GM10847 (cell line): ENCODE data around the gene TADA1.

ENCODE experiments used
- POLR2A ChIP-seq: IDR thresholded peaks from 2 replicates; pipeline ENCODE4 v1.6.1; 2011; ENCODE audit not compliant: insufficient read length; ENCODE audit errors: extremely low read depth

TADA1 gene

DNA sequence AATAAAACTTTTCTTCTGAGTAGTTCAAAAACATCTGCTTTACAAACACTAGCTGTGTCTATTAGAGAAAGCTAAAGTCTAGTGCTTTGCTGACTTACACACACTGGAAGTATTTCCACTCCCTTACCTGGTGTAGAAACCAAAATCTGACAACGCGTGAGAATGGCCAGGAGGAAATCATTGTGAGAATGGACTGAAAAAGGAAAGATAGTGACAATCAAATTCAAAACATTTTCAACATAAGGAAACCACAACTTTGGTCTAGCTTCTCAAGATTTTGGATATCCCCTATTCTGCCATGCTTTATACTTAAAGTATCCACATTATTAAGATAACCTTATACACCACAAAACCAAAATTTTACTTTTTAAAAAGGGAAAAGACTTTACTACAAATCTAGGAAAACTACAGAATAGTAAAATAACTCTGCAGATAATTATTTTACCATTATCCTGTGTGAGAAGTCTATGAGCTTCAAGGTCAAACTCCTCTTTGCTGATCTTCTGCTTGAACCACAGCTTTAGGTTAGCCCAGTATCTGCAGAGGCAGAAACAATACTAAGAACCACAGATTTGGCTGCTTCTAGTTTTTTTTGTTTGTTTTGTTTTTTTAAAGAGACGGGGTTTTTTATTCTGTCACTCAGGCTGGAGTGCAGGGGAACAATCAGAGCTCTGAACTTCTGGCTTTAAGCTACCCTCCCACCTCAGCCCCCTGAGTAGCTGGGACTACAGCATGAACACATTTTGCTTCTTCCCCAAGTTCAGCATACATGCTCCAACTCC lies 6.6 kb downstream of the TADA1 start:
- no peak for TF ChIP-seq POLR2A

DNA sequence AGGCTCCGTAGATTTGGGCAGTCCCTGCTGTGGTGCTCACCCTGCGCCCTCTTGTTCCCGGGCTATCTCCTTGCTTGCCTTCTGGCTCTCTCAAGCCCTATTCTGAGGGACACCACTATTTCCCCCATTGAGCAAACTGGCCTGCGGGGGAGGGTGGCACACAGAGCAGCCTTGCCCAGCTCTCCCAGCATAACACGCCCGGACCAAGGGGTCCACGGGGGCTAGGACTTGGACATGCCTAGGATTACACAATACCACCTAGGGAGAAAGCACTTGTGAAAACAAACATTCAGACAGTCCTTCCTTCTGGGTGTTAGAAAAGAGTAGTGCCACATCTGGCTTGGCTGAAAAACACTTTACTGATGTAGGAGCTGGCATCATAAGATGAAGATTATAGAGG lies 7.4 kb downstream of the TADA1 start:
- TF ChIP-seq POLR2A = no peak

DNA sequence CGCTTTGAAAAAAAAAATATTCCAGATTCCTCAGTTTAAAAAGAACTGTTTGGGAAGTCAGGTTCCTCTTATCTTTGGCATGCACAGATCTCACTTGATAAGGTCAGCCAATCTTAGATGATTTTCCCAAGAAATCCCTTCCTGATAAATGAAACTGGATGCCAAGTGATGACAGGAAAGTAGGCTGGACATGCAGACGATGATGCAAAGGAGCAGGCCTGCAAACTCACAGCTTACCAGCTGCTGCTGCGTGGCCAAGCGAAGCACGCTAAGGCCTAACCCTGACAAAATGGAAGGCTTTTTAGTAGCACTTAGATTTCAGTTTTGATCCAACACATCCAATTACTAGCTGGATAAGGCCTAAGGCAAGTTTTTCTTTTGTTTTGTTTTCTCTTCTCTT lies 10.1 kb downstream of the TADA1 start:
- TF ChIP-seq POLR2A = no peak

DNA sequence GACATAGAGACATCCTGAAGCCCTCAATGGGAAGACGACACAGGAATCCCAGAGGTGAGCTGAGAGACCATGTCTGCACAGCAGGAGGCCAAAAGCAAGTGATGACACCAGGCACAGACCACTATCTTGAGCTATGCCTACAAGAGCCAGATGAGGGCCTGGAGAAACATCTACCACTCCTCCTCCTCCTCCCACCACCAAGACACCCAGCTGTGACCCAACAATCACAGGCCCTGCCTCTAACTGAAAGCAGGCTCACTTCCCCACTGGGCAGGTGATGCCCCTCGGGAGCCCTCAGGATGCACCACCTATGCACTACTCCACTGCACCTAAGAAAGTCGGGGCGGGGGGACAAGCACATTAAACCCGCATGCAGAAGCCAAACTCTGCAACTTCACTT lies 16.5 kb downstream of the TADA1 start:
- TF ChIP-seq POLR2A = no peak

DNA sequence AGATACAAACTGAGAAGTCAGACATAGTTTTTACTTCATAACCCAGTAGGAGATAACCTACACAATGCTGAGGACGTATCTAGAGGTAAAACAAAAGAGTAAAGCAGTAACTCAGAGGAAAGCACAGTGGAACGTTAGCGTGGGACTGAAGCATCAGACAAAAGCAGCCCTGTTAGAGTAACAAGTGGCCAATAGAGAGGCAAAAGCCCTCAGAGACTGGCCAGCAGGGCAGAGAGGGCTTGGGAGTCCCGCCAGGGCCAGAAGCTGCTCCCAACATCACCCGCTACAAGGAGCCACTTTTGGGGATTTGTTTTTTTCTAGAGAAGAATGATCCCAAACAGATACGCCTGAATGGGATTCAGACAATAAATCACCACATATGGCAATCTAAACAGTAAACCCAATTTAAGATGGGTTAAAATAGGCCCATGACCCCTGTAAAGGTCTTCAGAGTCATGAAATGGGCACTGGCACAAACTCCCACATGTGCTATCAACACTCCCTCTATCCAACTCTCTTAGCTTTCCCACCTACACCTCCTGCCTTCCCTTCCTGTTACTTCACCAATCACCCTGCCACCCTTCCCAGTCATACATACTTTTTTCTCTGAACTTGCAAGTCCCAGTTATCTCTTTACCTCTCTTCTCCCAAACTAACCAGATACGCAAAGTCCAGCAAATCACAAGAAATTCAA lies 17.2 kb downstream of the TADA1 start:
- TF ChIP-seq POLR2A = no peak

DNA sequence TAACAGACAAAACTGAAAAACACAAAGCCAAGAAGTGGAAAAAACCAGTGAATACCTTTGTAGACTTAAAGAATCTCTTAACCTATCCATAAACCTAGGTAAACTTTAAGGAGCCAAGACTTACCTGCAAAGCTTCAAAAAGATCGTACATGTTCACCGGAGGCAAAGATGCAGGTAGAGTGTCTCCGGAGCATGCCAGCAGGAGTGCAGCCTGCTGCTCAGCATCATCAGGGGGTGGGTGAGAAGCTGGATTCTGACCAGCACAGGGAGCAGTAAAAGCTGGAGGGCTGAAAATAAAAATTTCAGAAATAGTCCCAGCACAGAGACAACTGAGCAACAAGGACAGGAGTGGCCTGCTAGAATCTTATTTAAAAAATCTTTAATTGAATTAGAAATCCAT lies 18.1 kb downstream of the TADA1 start:
- no peak for TF ChIP-seq POLR2A

DNA sequence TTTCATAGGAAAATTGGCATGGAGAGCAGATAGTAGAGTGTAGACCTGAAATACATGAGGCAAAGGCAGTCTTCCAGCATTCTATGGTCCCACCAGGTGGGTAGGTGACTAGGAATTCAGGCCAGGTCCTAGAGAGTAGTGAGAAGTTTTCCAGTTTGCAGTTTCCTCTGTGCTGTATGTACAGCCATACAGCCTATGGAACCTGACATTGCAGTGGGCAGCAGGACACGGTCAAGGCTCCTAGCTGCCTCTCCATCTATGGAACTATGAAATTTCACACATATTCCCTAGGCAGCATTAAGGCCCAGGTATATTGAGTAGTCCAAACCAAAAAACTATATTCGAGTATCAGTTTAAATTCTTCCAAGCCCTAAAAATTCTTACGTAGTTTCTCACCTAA lies 20.5 kb downstream of the TADA1 start:
- TF ChIP-seq POLR2A = no peak

DNA sequence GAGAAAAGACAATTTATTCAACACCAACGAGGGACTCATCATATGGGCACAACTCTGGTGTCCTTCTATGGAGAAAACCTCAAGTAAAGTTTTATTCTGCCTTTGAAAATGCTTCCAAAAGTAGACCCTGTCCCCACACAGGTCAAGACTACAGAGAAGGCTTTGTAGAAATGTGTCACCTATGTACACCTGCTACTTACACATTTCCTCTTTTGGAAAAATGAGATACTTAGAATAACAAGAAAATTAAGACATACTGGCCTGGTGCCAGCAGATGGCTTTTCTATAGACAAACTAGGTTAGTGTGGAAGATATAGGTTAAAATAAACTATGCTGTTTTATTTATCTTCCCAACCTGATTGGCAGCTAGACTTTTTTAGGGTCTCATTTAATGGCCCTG lies 23.1 kb downstream of the TADA1 start:
- TF ChIP-seq POLR2A = no peak

DNA sequence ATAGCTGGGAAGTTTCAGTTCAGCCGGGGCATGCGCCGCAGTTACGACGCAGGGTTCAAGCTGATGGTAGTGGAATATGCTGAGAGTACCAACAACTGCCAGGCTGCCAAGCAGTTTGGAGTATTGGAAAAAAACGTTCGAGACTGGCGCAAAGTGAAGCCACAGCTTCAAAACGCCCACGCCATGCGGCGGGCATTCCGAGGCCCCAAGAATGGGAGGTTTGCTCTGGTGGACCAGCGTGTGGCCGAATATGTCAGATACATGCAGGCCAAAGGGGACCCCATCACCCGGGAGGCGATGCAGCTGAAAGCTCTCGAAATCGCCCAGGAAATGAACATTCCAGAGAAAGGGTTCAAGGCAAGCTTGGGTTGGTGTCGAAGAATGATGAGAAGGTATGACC lies 26.9 kb downstream of the TADA1 start:
- TF ChIP-seq POLR2A = no peak

DNA sequence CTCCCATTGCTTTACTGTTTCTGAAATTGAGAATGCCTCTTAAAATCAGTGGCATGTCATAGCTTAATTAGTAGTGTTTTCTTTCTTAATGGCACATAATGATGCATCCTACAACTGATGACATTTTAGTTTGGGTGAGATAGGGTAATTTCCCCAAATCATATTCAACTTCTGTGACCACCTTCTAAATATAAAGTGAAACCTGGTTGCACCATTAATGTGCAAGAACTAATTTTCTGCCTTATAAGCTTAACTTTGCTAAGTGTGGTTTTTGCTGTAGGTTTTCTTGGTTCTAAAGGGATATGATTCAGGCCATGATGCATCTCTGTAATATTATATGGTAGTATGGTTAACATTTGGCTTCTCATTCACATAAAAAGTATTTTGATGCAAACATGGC lies 27.9 kb downstream of the TADA1 start:
- no peak for TF ChIP-seq POLR2A

DNA sequence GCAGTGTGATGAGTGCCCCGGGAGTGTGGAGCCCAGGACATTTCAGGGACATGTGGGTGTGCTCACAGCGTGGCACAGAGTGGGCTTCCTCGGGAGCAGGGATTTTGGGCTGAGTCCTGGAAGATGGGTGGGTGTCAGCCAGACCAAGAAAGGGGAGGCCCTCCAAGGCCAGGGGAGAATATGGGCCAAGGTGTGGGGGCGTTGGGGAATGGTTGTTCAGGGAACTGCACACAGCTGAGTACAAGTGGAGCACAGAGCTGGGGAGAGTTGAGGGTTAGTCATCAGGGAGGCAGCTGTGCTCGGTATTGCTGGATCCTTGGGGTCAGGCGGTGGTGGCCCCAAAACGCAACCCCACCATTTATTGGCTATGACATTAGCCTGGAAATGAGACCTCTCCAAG lies 31.3 kb downstream of the TADA1 start:
- TF ChIP-seq POLR2A = no peak

DNA sequence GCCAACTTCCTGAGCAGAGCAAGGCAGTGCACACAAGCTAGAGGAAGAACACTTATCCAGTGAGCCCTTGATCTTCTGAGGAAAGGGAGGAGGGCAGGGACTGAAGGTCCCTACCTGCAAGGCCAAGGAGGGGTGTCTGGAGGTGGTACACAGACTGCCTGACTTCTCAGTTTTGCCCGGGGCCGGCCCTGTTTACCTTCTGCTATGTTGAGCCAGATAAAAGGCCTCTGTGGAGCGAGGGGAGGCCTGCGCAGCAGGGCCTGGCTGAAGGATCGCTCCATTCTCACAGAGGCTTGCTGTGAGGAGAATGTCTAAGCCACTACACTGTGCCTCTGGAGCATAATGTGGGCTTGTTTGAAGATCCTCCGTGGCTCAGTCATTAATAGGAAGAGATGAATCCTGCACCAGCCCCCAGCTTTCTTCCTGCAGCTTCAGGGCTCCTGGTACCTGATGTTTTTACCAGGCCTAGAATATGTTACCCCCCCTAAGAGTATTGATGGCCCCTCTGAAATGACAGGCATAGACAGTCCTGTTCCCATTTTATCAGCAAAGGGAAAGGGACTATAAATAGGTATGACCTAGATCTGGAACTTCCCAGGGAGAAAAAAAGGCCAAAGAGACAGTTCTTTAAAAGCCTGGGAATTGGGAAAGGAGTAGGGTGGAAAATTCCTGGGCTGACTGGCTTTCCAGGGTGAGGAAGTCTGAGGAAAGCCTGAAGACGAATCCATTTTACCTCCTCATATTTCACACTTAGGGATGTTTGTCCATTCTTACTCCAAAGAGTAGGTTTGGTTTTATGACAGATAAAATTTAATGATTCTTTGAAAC lies 32.1 kb downstream of the TADA1 start:
- TF ChIP-seq POLR2A = no peak

DNA sequence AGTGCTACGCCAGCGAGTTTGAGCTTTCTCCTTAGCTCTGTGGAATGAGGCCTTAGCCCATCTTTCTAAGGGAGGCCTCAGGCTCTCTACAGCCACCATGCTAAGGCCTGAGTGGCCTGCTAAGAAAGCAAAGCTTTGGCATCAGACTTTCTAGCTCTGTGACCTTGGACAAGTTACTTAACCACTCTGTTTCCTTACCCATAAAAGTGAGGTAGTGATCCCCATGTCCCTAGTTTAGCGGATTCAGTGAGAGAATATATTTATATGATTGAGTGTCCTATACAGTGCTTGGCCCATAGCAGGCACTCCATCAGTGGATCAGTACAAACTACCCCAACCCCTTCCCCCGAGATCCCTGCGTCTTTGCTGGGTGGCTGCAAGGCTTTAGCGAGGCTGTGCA lies 32.7 kb downstream of the TADA1 start:
- no peak for TF ChIP-seq POLR2A

DNA sequence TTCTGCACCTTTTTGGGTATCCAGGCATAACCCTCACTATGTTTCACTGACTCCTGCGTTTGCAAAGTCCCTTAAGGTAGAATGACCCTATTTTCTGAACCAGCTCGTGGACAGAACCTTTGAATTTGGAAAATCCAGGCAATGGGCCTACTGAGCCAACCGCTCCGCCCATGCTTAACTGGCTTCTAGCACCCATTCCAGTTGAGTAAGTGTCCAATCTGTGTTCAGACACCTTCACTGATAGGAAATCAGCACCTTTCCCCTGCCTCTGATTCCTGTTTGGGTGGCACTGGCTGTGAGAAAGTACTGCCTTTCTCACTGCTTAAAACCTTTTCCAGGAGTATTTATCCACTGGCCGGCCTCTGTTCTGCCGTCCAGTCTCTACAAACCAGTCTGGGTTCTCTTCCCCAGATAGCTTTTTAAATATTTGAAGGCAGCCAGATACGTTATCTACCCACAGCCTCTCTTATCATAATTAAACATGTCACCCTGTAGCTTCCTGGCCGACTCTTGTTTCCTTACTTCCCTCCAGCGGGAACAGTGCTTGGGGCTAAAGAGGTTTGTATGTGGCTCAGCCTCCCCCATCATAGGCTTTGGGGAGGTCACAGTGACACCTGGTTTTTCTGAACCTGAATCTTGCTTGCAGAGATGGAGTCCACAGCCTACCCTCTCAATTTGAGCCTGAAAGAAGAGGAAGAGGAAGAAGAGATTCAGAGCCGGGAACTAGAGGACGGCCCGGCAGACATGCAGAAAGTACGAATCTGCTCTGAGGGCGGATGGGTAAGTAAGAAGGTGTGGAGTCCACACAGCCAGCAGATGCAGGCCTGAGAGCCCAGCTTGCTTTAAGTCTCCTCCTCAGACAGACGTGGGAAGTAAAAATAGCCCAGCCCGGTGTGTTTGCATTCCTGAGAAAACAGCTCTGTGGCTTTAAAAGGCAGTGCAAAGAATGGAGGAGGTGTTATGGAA lies 35.5 kb downstream of the TADA1 start:
- no peak for TF ChIP-seq POLR2A
